Body of pancreas (tissue), 4 donors: ENCODE measurements around the gene NXPH4.

Experiments
- CTCF ChIP-seq, 7 experiments: fragments of 450-650 bp in 4 of 7; fragments of 200-600 bp in 3 of 7; sonication (generic) in 3 of 7; IDR thresholded peaks; one replicate each; pipeline ENCODE4 v1.5.1; 2016 to 2019; ENCODE audit warnings: antibody characterized with exemption in 7 of 7
- POLR2A ChIP-seq, 3 donors: fragments of 450-650 bp; IDR thresholded peaks; one replicate each; pipeline ENCODE4 v1.6.1; 2016; ENCODE audit warnings: antibody characterized with exemption in 3 of 3, mild to moderate bottlenecking in 2 of 3

- TF ChIP-seq CTCF (IDR thresholded peaks at IDR 0.05): no peak
- no peak for TF ChIP-seq POLR2A (IDR thresholded peaks at IDR 0.05)
Observed at GRCh38 chr12:57218030-57218853, 1.6 kb downstream of the NXPH4 start.
